GM18505 (cell line): Measurements from ENCODE around the gene NOP10.
"Not testable (repeated sequence)": the region's sequence is repeated elsewhere in the genome, so short reads cannot be mapped to it uniquely, and the experiment has no call there.

Experiments used
- ATAC-seq: cut with Tn5 transposase; IDR thresholded peaks from one replicate; pipeline ENCODE4 v1.9.1; 2021; ENCODE audit not compliant: unreplicated experiment
- POLR2A ChIP-seq: IDR thresholded peaks from 4 replicates; pipeline ENCODE4 v1.6.1; 2011; ENCODE audit warnings: borderline replicate concordance; ENCODE audit not compliant: insufficient read depth, insufficient read length; ENCODE audit errors: extremely low read depth

NOP10 gene

DNA sequence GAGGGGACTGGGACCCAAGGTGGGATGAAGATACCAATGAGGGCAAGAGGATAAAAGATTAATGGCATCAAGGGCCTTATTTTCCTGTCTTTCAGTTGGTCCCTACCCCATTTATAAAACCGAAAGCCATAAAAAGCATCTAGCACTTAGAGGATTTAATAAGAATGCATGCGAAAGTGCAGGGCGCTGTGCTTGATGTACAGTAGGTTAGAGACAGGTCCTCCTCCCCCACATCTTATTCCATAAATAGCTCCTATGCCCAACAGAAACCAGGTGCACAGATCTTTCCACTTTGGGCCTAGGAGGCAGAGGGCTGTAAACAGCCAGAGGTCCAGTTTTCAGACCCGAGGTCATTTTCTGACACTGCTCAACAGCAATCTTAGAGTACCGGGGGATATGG is 22.9 kb upstream of the NOP10 start:
- no peak for ATAC-seq
- no peak for TF ChIP-seq POLR2A

GRCh38 chr15:34365091-34365825 is 22.3 kb upstream of the NOP10 start:
- no peak for ATAC-seq
- TF ChIP-seq POLR2A, result no peak

- no peak for TF ChIP-seq POLR2A
- ATAC-seq, result no peak
These were observed 21.1 kb upstream of the NOP10 start for GRCh38 chr15:34364041-34364440.

DNA sequence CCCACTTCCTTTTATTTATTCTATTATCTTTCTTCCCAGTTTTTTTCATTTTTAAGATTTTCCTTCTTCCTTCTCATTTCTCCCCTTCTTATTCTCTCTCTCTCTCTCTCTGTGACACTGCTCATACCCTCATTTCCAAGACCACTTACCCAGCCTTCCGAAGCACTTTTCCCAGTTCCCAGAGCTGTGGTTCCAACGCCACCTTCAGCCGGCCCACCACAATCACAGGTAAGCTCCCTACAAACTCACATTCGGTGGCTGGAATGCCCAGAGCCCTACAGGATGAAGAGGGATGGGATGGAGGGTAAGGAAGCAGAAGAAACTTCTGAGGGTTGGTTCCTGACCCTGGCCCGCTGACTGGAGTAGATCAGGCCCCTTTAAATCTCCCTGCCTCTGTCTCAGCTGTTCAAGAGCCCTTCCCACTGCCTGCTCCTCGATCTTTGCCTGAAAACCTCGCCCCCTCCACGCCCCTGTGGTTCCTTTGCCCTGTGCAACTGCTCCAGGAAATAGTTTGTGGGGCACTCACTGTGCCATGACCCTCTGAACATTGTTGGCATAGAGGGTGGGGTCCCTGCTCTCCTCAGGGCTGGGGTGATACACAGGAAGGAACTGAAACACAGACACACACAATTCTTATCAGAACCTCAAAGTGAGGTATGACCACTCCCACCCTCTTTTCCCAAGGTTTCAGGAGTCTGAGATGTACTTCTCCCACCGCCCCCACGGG is 19.3 kb upstream of the NOP10 start:
- no peak for TF ChIP-seq POLR2A
- ATAC-seq, result no peak

GRCh38 chr15:34361278-34361677 is 18.3 kb upstream of the NOP10 start:
- TF ChIP-seq POLR2A, result no peak
- ATAC-seq, result no peak

- TF ChIP-seq POLR2A, result no peak
- no peak for ATAC-seq
These were observed 17.4 kb upstream of the NOP10 start for GRCh38 chr15:34360298-34360697.

- ATAC-seq, result no peak
- no peak for TF ChIP-seq POLR2A
These were observed 16.5 kb upstream of the NOP10 start for GRCh38 chr15:34359416-34359815.

- no peak for TF ChIP-seq POLR2A
- no peak for ATAC-seq
These were observed 16.0 kb upstream of the NOP10 start for GRCh38 chr15:34358948-34359347.

DNA sequence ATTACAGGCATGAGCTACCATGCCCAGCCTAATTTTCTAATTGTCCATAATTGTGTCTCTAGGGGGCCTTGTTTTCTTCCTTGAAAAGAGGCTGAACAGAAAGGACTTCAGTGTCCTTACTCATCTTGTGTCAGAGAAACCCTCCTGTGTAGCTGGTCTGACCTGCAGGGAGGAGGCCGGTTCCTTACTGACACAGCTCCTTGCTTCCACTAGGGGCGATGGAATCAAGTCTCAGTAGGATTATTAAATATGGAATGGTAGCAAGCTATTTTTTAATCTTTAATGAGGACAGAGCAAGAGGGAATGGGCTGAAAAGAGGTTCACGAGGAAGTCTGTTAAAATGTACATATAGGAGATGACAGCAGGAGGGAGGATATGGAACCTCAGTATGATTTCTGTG is 15.4 kb upstream of the NOP10 start:
- no peak for ATAC-seq
- no peak for TF ChIP-seq POLR2A

GRCh38 chr15:34357653-34358052 is 14.7 kb upstream of the NOP10 start:
- no peak for ATAC-seq
- no peak for TF ChIP-seq POLR2A

GRCh38 chr15:34355241-34355640 is 12.3 kb upstream of the NOP10 start:
- no peak for ATAC-seq
- TF ChIP-seq POLR2A, result no peak

GRCh38 chr15:34354286-34354685 is 11.3 kb upstream of the NOP10 start:
- ATAC-seq, result no peak

GRCh38 chr15:34353627-34354026 is 10.7 kb upstream of the NOP10 start:
- ATAC-seq, result no peak
- no peak for TF ChIP-seq POLR2A

More at GRCh38 chr15:34354286-34354685, 11.3 kb upstream of the NOP10 start:
- no peak for TF ChIP-seq POLR2A

DNA sequence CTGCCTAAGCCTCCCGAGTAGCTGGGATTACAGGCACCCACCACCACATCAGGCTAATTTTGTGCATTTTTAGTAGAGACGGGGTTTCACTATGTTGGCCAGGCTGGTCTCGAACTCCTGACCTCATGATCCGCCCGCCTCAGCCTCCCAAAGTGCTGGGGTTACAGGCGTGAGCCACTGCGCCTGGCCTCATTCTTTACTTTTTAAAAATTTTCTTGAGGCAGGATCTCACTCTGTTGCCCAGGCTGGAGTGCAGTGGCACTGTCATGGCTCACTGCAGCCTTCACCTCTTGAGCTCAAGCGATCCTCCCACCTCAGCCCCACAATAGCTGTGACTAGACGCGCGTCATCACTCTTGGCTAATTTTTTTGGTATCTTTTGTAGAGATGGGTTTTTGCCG is 10.1 kb upstream of the NOP10 start:
- ATAC-seq, result not testable (repeated sequence)
